Measurements from ENCODE around the gene FANCL. TPM values are rescaled to one million over a fixed set of nuclear protein-coding genes. Genes with fewer than 3 reads are reported as not detected.

The FANCL gene
- total RNA-seq, 1 experiment from 2014 or later = 34.5 TPM

DNA sequence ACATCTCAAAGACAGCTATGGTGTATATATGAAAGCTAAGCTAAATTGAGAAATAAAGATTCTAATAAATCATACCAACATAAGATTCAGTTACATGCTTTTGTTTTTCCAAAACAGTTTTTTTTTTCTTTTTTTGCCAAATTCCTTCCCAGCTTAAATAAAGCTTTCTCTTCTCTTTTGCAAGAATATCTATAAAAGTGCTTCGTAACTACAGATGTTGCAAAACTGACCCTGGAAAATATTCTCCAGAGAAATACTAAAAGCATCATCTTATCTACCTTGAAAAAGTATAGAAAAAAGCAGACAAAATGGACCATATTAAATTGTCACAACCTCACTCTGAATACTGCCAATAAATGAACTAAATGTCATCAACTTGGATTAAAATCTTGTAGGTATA is 38.7 kb downstream of the FANCL start:
- ATAC-seq (no peak), DNase-seq (ENCODE audit: low read depth, low spot score) (no peak)
- ChIA-PET RAD21 (ENCODE audit: low non-redundant PET in 1 of 2, low total read pairs in 2 of 2, uncharacterized antibody in 2 of 2, unreplicated experiment in 2 of 2) (no interaction called here), POLR2A (interaction anchor here (0.8 kb wide), 1 partner anchor 39 kb away, joined by 3 read pairs; the partner anchor contains the start of gene FANCL), CTCF (no interaction called here)
- Histone ChIP-seq H3K4me1 (ENCODE audit: control insufficient read depth in 1 of 2, insufficient read depth in 2 of 2, low read length in 2 of 2) (no peaks in the 10 kb centered on the region), H3K9ac (ENCODE audit: low read length) (no peak overlapping the region), H4K20me1 (ENCODE audit: insufficient read depth) (no peaks in the 10 kb centered on the region), H3K4me2 (ENCODE audit: low read length) (no peak overlapping the region), H3K9me2 (ENCODE audit: insufficient read depth) (no peaks in the 10 kb centered on the region), H3K4me3 (replicated peaks in 1 of 2; ENCODE audit: low read depth in 1 of 2, low read length in 2 of 2) (no peak overlapping the region), H3K27ac (ENCODE audit: low read depth, low read length) (no peak overlapping the region), H3K36me3 (ENCODE audit: control insufficient read depth in 1 of 2, insufficient read depth in 2 of 2, low read length in 2 of 2) (peaks cover 7 to 11% of the 10 kb centered on the region in 2 experiments; a peak in 2 of 4 replicates), H3K9me3 (ENCODE audit: control insufficient read depth in 1 of 2, insufficient read depth in 1 of 2, low read depth in 1 of 2, low read length in 2 of 2) (no peaks in the 10 kb centered on the region), H3K79me2 (ENCODE audit: insufficient read depth, low read length) (peaks cover 17% of the 10 kb centered on the region), H3K27me3 (ENCODE audit: insufficient read depth, low read length) (no peaks in the 10 kb centered on the region), H2AFZ (ENCODE audit: low read depth, low read length, poor library complexity, severe bottlenecking) (no peak overlapping the region)
- TF ChIP-seq SIN3A (IDR thresholded peaks at IDR 0.05; ENCODE audit: low read depth) = no peak
- no peak for TF ChIP-seq TCF7L2 (IDR thresholded peaks at IDR 0.05; ENCODE audit: borderline replicate concordance, extremely low read depth, insufficient read depth, insufficient read length)
- TF ChIP-seq, protein P1, sequence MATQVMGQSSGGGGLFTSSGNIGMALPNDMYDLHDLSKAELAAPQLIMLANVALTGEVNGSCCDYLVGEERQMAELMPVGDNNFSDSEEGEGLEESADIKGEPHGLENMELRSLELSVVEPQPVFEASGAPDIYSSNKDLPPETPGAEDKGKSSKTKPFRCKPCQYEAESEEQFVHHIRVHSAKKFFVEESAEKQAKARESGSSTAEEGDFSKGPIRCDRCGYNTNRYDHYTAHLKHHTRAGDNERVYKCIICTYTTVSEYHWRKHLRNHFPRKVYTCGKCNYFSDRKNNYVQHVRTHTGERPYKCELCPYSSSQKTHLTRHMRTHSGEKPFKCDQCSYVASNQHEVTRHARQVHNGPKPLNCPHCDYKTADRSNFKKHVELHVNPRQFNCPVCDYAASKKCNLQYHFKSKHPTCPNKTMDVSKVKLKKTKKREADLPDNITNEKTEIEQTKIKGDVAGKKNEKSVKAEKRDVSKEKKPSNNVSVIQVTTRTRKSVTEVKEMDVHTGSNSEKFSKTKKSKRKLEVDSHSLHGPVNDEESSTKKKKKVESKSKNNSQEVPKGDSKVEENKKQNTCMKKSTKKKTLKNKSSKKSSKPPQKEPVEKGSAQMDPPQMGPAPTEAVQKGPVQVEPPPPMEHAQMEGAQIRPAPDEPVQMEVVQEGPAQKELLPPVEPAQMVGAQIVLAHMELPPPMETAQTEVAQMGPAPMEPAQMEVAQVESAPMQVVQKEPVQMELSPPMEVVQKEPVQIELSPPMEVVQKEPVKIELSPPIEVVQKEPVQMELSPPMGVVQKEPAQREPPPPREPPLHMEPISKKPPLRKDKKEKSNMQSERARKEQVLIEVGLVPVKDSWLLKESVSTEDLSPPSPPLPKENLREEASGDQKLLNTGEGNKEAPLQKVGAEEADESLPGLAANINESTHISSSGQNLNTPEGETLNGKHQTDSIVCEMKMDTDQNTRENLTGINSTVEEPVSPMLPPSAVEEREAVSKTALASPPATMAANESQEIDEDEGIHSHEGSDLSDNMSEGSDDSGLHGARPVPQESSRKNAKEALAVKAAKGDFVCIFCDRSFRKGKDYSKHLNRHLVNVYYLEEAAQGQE (IDR thresholded peaks at IDR 0.05; ENCODE audit: low read depth) = no peak
- BruUV-seq (replicated peaks) = no TSS peak
- intact Hi-C loops (cut with micrococcal nuclease) = no loop called here

DNA sequence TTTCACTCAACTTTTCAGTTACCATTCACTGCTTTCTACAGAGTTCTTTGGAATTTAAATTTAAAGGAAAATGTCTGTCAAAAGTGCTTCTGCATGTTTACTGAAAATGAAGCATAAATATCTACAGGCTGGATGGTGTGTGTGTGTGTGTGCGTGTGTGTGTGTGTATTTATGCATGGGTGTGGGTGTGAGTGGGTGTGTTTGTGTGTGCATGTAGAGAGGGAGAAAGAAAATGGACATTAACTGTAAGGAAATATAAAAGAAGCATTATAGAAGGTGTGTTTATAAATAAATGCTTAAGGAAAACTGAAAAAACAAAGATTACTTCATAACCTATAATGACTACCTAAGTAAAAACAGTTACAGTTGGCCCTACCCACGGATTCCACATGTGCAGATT is 43.2 kb downstream of the FANCL start:
- Histone ChIP-seq H4K20me1 (ENCODE audit: insufficient read depth) (no peaks in the 10 kb centered on the region), H3K4me1 (ENCODE audit: control insufficient read depth in 1 of 2, insufficient read depth in 2 of 2, low read length in 2 of 2) (no peaks in the 10 kb centered on the region), H3K9me3 (ENCODE audit: control insufficient read depth in 1 of 2, insufficient read depth in 1 of 2, low read depth in 1 of 2, low read length in 2 of 2) (no peaks in the 10 kb centered on the region), H3K9ac (ENCODE audit: low read length) (no peak overlapping the region), H3K4me2 (ENCODE audit: low read length) (no peak overlapping the region), H3K9me2 (ENCODE audit: insufficient read depth) (no peaks in the 10 kb centered on the region), H3K4me3 (replicated peaks in 1 of 2; ENCODE audit: low read depth in 1 of 2, low read length in 2 of 2) (no peak overlapping the region), H3K27me3 (ENCODE audit: insufficient read depth, low read length) (no peaks in the 10 kb centered on the region), H3K36me3 (ENCODE audit: control insufficient read depth in 1 of 2, insufficient read depth in 2 of 2, low read length in 2 of 2) (peaks cover 10 to 17% of the 10 kb centered on the region in 2 experiments), H3K27ac (ENCODE audit: low read depth, low read length) (no peak overlapping the region), H3K79me2 (ENCODE audit: insufficient read depth, low read length) (peaks cover 15% of the 10 kb centered on the region), H2AFZ (ENCODE audit: low read depth, low read length, poor library complexity, severe bottlenecking) (no peak overlapping the region)
- ChIA-PET POLR2A (no interaction called here), RAD21 (ENCODE audit: low non-redundant PET in 1 of 2, low total read pairs in 2 of 2, uncharacterized antibody in 2 of 2, unreplicated experiment in 2 of 2) (no interaction called here), CTCF (no interaction called here)
- ATAC-seq (no peak), DNase-seq (ENCODE audit: low read depth, low spot score) (no peak)
- intact Hi-C loops (cut with micrococcal nuclease) = no loop called here
- no TSS peak for BruUV-seq (replicated peaks)
- TF ChIP-seq EZH2phosphoT487 (IDR thresholded peaks at IDR 0.05; ENCODE audit: borderline replicate concordance) = no peak
- no peak for TF ChIP-seq FOSL1 (IDR thresholded peaks at IDR 0.05; ENCODE audit: low read depth)
- TF ChIP-seq YY1 (IDR thresholded peaks at IDR 0.05; ENCODE audit: extremely low read depth, insufficient replicate concordance, low read depth, low read length) = no peak
- TF ChIP-seq SP1 (IDR thresholded peaks at IDR 0.05; ENCODE audit: low read depth) = no peak
- TF ChIP-seq CBX3 (IDR thresholded peaks at IDR 0.05; ENCODE audit: low read depth) = no peak
- TF ChIP-seq CEBPB (IDR thresholded peaks at IDR 0.05; ENCODE audit: low read depth) = no peak
- no peak for TF ChIP-seq ELF1 (IDR thresholded peaks at IDR 0.05; ENCODE audit: borderline replicate concordance, low read depth)
- TF ChIP-seq, protein P2, sequence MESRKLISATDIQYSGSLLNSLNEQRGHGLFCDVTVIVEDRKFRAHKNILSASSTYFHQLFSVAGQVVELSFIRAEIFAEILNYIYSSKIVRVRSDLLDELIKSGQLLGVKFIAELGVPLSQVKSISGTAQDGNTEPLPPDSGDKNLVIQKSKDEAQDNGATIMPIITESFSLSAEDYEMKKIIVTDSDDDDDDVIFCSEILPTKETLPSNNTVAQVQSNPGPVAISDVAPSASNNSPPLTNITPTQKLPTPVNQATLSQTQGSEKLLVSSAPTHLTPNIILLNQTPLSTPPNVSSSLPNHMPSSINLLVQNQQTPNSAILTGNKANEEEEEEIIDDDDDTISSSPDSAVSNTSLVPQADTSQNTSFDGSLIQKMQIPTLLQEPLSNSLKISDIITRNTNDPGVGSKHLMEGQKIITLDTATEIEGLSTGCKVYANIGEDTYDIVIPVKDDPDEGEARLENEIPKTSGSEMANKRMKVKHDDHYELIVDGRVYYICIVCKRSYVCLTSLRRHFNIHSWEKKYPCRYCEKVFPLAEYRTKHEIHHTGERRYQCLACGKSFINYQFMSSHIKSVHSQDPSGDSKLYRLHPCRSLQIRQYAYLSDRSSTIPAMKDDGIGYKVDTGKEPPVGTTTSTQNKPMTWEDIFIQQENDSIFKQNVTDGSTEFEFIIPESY (IDR thresholded peaks at IDR 0.05; ENCODE audit: extremely low read depth, insufficient replicate concordance, low read length) = no peak
- TF ChIP-seq, protein P3, sequence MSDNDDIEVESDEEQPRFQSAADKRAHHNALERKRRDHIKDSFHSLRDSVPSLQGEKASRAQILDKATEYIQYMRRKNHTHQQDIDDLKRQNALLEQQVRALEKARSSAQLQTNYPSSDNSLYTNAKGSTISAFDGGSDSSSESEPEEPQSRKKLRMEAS (IDR thresholded peaks at IDR 0.05) = no peak
- no peak for TF ChIP-seq POLR2AphosphoS5 (IDR thresholded peaks at IDR 0.05; ENCODE audit: low read depth, low read length)
- no peak for TF ChIP-seq SRF (IDR thresholded peaks at IDR 0.05; ENCODE audit: low read depth)
